SK-N-SH (cell line): Measurements from ENCODE around the gene CHRNB1. TPM values are rescaled to one million over a fixed set of nuclear protein-coding genes. Genes with fewer than 3 reads are reported as not detected.

Experiments used
- CTCF ChIA-PET: fragments of 300-600, 350-600 bp; formaldehyde crosslinking; extraction: SDS; loops from one replicate; lab custom pipeline; 2021; lab: Yijun Ruan, JAX
- POLR2A ChIA-PET: fragments of 350-600 bp; sonication (Branson Sonifier 250); formaldehyde crosslinking; extraction: SDS; loops from one replicate; lab custom pipeline; 2020; ENCODE audit warnings: antibody characterized with exemption, inconsistent platforms; lab: Yijun Ruan, JAX
- DNase-seq: peaks from one replicate; pipeline ENCODE4 v3.0.0; 2012
- H2AFZ ChIP-seq: fragments of 200-600 bp; sonication (generic); 2 replicates; pipeline ENCODE4 v1.8.1; 2016; ENCODE audit warnings: antibody characterized with exemption, mild to moderate bottlenecking, low read depth
- H3F3A ChIP-seq: fragments of 200-600 bp; sonication (generic); replicated peaks from 2 replicates; pipeline ENCODE3; 2016; ENCODE audit warnings: antibody characterized with exemption, mild to moderate bottlenecking; ENCODE audit not compliant: insufficient read depth
- H3K27ac ChIP-seq, 2 experiments: fragments of 200-500 bp in 1 of 2; fragments of 200-600 bp in 1 of 2; sonication (Bioruptor generic) in 1 of 2; sonication (generic), shearing (Covaris generic) in 1 of 2; 2 replicates each; pipeline versions ENCODE4 v1.5.1 to v1.6.1; 2014 to 2016; ENCODE audit warnings: low read depth in 2 of 2, inconsistent platforms in 1 of 2, low read length in 1 of 2, mild to moderate bottlenecking in 1 of 2, mixed read lengths in 1 of 2
- H3K27me3 ChIP-seq: fragments of 200-600 bp; sonication (generic), shearing (Covaris generic); 2 replicates; pipeline ENCODE4 v1.6.1; 2016; ENCODE audit warnings: mixed run types; ENCODE audit not compliant: insufficient read depth
- H3K36me3 ChIP-seq, 2 experiments: fragments of 200-500 bp in 1 of 2; fragments of 200-600 bp in 1 of 2; sonication (Bioruptor generic) in 1 of 2; sonication (generic) in 1 of 2; replicated peaks in 1 of 2; 2 replicates each; pipeline versions ENCODE3 to v1.5.1; 2014 to 2016; ENCODE audit warnings: low read length in 1 of 2, mild to moderate bottlenecking in 1 of 2; ENCODE audit not compliant: insufficient read depth in 2 of 2, control insufficient read depth in 1 of 2
- H3K4me1 ChIP-seq, 2 experiments: fragments of 200-500 bp in 1 of 2; fragments of 200-600 bp in 1 of 2; sonication (Bioruptor generic) in 1 of 2; sonication (generic), shearing (Covaris generic) in 1 of 2; 2 replicates each; pipeline versions ENCODE4 v1.5.1 to v1.6.1; 2014 to 2016; ENCODE audit warnings: low read depth in 1 of 2, low read length in 1 of 2, mixed run types in 1 of 2; ENCODE audit not compliant: insufficient read depth in 2 of 2, control insufficient read depth in 1 of 2
- H3K4me2 ChIP-seq: fragments of 200-600 bp; sonication (generic), shearing (Covaris generic); 2 replicates; pipeline ENCODE4 v1.6.1; 2017; ENCODE audit warnings: mixed run types
- H3K4me3 ChIP-seq, 2 experiments: fragments of 200-500 bp in 1 of 2; fragments of 200-600 bp in 1 of 2; sonication (Bioruptor generic) in 1 of 2; sonication (generic), shearing (Covaris generic) in 1 of 2; 2 replicates each; pipeline versions ENCODE4 v1.5.1 to v1.8.1; 2014 to 2016; ENCODE audit warnings: low read depth in 2 of 2, inconsistent platforms in 1 of 2, low read length in 1 of 2, mild to moderate bottlenecking in 1 of 2, mixed read lengths in 1 of 2, moderate library complexity in 1 of 2
- H3K79me2 ChIP-seq: fragments of 200-600 bp; sonication (generic); 2 replicates; pipeline ENCODE4 v1.8.1; 2017; ENCODE audit warnings: mild to moderate bottlenecking; ENCODE audit not compliant: insufficient read depth
- H3K9ac ChIP-seq: fragments of 200-600 bp; sonication (generic); 2 replicates; pipeline ENCODE4 v1.6.1; 2017; ENCODE audit warnings: mixed run types
- H3K9me2 ChIP-seq: fragments of 200-600 bp; sonication (generic); 2 replicates; pipeline ENCODE4 v1.6.1; 2017; ENCODE audit warnings: mixed run types
- H3K9me3 ChIP-seq: fragments of 200-600 bp; sonication (generic); 2 replicates; pipeline ENCODE4 v1.6.1; 2017; ENCODE audit warnings: mixed run types, mild to moderate bottlenecking, moderate library complexity
- H4K20me1 ChIP-seq: fragments of 200-600 bp; sonication (generic); 2 replicates; pipeline ENCODE4 v1.6.1; 2017; ENCODE audit warnings: mild to moderate bottlenecking, mixed run types; ENCODE audit not compliant: insufficient read depth
- ELF1 ChIP-seq: IDR thresholded peaks from 2 replicates; pipeline ENCODE4 v1.4.0; 2012
- EP300 ChIP-seq, 2 experiments: IDR thresholded peaks; 2 replicates each; pipeline versions ENCODE4 v1.4.0 to v1.6.1; 2012; ENCODE audit warnings: borderline replicate concordance in 1 of 2, low read depth in 1 of 2, low read length in 1 of 2
- FOXJ3 ChIP-seq: sonication (generic); formaldehyde crosslinking; IDR thresholded peaks from 2 replicates; pipeline ENCODE4 v1.5.1; 2020; ENCODE audit warnings: mild to moderate bottlenecking, missing genetic modification reagents
- REST ChIP-seq: IDR thresholded peaks from 2 replicates; pipeline ENCODE4 v1.6.1; 2012; ENCODE audit warnings: mild to moderate bottlenecking, low read depth, low read length, moderate library complexity
- TAF1 ChIP-seq: IDR thresholded peaks from 2 replicates; pipeline ENCODE4 v1.6.1; 2012; ENCODE audit warnings: low read depth, mild to moderate bottlenecking, low read length, moderate library complexity, borderline replicate concordance
- USF2 ChIP-seq: fragments of 150-350 bp; IDR thresholded peaks from 2 replicates; pipeline ENCODE4 v1.6.1; 2017; ENCODE audit warnings: antibody characterized with exemption, low read length, low read depth, borderline replicate concordance
- WGBS: methylation state at CpG from one replicate; pipeline ENCODE4 v1.1.6; 2017; ENCODE audit warnings: low lambda C conversion rate; 5-methylcytosine and 5-hydroxymethylcytosine counted together
- polyA plus RNA-seq, 3 experiments: library from polyadenylated mRNA; depleted of rRNA; stranded (reverse); fragments of >200 nt; gene quantifications; 2 replicates each; pipeline ENCODE4 v1.2.3, GENCODE V29; 2012
- TF ChIP-seq, protein P1 (sequence below): fragments of 150-350 bp; IDR thresholded peaks from 2 replicates; pipeline ENCODE4 v1.6.1; 2016; ENCODE audit warnings: mild to moderate bottlenecking, low read depth, low read length
- TF ChIP-seq, protein P2 (sequence below): IDR thresholded peaks from 2 replicates; pipeline ENCODE4; 2012
- TF ChIP-seq, protein P3 (sequence below): IDR thresholded peaks from 2 replicates; pipeline ENCODE4 v1.4.0; 2012; ENCODE audit warnings: low read depth

The CHRNB1 gene
- polyA plus RNA-seq, 1 of the 3 experiments (the other 2 are of a cell fraction) = 26.8 TPM

DNA sequence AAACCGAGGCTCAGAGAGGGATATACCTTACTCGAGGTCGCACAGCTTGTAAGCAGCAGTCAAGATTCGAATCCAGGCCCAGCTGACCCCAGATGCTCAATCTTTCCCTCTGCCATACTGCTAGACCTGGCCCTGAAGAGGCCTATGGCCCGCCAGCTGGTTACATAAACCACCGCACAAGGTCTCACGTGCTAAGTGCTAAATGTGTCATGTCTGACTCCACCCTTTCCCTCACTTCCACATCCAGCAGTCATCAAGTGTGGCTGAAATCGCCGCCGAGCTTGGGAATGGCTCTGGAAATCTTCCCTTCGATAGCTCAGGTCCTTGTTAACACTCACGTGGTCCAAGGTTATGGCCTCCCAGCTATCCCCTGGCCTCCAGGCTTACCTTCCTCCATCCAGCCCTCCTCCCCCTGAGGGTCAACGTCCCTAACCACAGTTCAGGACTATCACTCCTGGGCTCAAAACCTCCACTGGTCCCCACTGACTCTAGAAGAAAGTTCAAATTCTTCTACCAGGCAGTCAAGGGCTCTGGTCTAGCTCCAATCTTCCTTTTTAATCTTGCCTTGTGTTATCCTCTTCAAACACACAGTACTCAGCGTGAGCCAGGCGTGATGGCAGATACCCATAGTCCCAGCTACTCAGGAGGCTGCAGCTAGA is 31.0 kb downstream of the CHRNB1 start:
- no peaks in the 10 kb centered on the region for H3K27me3 ChIP-seq
- ChIA-PET POLR2A (interaction anchor here (0.6 to 1.1 kb wide), 3 partner anchors 8 to 96 kb away, joined by 3 read pairs; partner anchors contain the start of gene TMEM256), CTCF (interaction anchor here (0.9 to 2.3 kb wide), 7 partner anchors 18 to 130 kb away, joined by 3 to 11 read pairs (median 3); partner anchors contain the start of gene SENP3)
- H3K9me2 ChIP-seq = no peaks in the 10 kb centered on the region
- no peaks in the 10 kb centered on the region for H3K36me3 ChIP-seq
- H3K4me3 ChIP-seq = no peak overlapping the region
- H3K27ac ChIP-seq = peak overlapping the region in 1 of 2 experiments; percentile 44; a peak in 2 of 4 replicates
- H3K4me1 ChIP-seq = peaks cover 16 to 26% of the 10 kb centered on the region in 2 experiments; a peak in 2 of 4 replicates
- H3K9me3 ChIP-seq = no peaks in the 10 kb centered on the region
- no peak overlapping the region for H3K9ac ChIP-seq
- 97% methylated on average over 15 of the region's 15 CpGs for WGBS
- no peak overlapping the region for H2AFZ ChIP-seq
- H3K79me2 ChIP-seq = peaks cover 98% of the 10 kb centered on the region
- peak overlapping the region; percentile 95; the same call in 1 of the 2 replicates for H3K4me2 ChIP-seq
- peaks cover 65% of the 10 kb centered on the region for H4K20me1 ChIP-seq
- DNase-seq = no peak
- H3F3A ChIP-seq = peaks cover 15% of the 10 kb centered on the region
- TF ChIP-seq USF2 (no peak), ELF1 (no peak), REST (no peak), EP300 (IDR thresholded peaks at IDR 0.05; ENCODE audit: borderline replicate concordance in 1 of 2, low read depth in 1 of 2, low read length in 1 of 2) (no peak), TAF1 (no peak), FOXJ3 (no peak)
- TF ChIP-seq, protein P1, sequence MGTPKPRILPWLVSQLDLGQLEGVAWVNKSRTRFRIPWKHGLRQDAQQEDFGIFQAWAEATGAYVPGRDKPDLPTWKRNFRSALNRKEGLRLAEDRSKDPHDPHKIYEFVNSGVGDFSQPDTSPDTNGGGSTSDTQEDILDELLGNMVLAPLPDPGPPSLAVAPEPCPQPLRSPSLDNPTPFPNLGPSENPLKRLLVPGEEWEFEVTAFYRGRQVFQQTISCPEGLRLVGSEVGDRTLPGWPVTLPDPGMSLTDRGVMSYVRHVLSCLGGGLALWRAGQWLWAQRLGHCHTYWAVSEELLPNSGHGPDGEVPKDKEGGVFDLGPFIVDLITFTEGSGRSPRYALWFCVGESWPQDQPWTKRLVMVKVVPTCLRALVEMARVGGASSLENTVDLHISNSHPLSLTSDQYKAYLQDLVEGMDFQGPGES = no peak
- TF ChIP-seq, protein P2, sequence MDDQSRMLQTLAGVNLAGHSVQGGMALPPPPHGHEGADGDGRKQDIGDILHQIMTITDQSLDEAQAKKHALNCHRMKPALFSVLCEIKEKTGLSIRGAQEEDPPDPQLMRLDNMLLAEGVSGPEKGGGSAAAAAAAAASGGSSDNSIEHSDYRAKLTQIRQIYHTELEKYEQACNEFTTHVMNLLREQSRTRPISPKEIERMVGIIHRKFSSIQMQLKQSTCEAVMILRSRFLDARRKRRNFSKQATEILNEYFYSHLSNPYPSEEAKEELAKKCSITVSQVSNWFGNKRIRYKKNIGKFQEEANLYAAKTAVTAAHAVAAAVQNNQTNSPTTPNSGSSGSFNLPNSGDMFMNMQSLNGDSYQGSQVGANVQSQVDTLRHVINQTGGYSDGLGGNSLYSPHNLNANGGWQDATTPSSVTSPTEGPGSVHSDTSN = no peak
- TF ChIP-seq, protein P3, sequence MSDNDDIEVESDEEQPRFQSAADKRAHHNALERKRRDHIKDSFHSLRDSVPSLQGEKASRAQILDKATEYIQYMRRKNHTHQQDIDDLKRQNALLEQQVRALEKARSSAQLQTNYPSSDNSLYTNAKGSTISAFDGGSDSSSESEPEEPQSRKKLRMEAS = no peak
